Lung (tissue), 12 donors: Measurements from ENCODE around the gene SH3RF2. TPM values are rescaled to one million over a fixed set of nuclear protein-coding genes. Genes with fewer than 3 reads are reported as not detected.

Source experiments
- ATAC-seq: fragments of 200-7000 bp; cut with Tn5 transposase; one replicate; pipeline ENCODE4 v1.9.1; 2020; ENCODE audit warnings: moderate number of reproducible peaks; ENCODE audit not compliant: insufficient read depth, low FRiP score
- DNase-seq, 3 donors: peaks; one replicate each; pipeline ENCODE4 v3.0.0-alpha.2; 2013 to 2017
- H3K27ac ChIP-seq, 2 donors: one replicate each; pipeline ENCODE4 v1.5.1; 2013; ENCODE audit warnings: mild to moderate bottlenecking in 2 of 2, moderate library complexity in 2 of 2, control low read depth in 1 of 2, inconsistent platforms in 1 of 2, low read depth in 1 of 2, low read length in 1 of 2
- H3K27me3 ChIP-seq, 3 donors: one replicate each; pipeline ENCODE4 v1.5.1; 2013; ENCODE audit warnings: low read length in 2 of 3; ENCODE audit not compliant: control insufficient read depth in 3 of 3, insufficient read depth in 3 of 3
- H3K36me3 ChIP-seq, 4 donors: one replicate each; pipeline ENCODE4 v1.5.1; 2013; ENCODE audit warnings: low read length in 4 of 4, mild to moderate bottlenecking in 1 of 4, moderate library complexity in 1 of 4; ENCODE audit not compliant: control insufficient read depth in 4 of 4, insufficient read depth in 4 of 4
- H3K4me1 ChIP-seq, 5 donors: one replicate each; pipeline ENCODE4 v1.5.1; 2013; ENCODE audit warnings: low read length in 5 of 5, mild to moderate bottlenecking in 2 of 5, moderate library complexity in 1 of 5; ENCODE audit not compliant: control insufficient read depth in 5 of 5, insufficient read depth in 5 of 5
- H3K4me3 ChIP-seq: one replicate; pipeline ENCODE4 v1.5.1; 2013; ENCODE audit warnings: mild to moderate bottlenecking, control low read depth, moderate library complexity
- H3K9ac ChIP-seq, 2 donors: one replicate each; pipeline ENCODE4 v1.5.1; 2013; ENCODE audit warnings: low read length in 2 of 2, control low read depth in 1 of 2; ENCODE audit not compliant: insufficient read depth in 1 of 2
- H3K9me3 ChIP-seq, 4 donors: one replicate each; pipeline ENCODE4 v1.5.1; 2013; ENCODE audit warnings: low read length in 3 of 4, mild to moderate bottlenecking in 1 of 4, moderate library complexity in 1 of 4; ENCODE audit not compliant: control insufficient read depth in 4 of 4, insufficient read depth in 3 of 4
- WGBS, 2 donors: extraction: QIAGEN DNeasy Blood & Tissue Kit; methylation state at CpG; one replicate each; pipeline ENCODE4 v1.1.7; 2013; 5-methylcytosine and 5-hydroxymethylcytosine counted together
- polyA plus RNA-seq, 2 donors: library from polyadenylated mRNA; stranded (reverse); fragments of 200-250 nt; gene quantifications; one replicate each; pipeline ENCODE4 v1.2.1, GENCODE V29; 2013
- total RNA-seq, 2 donors: library from RNA; depleted of rRNA in 1 of 2; stranded (reverse); fragments of >200 nt in 1 of 2; gene quantifications; one replicate each; pipeline ENCODE4 v1.2.1, GENCODE V29; 2014 to 2021
- TF ChIP-seq, protein P1 (sequence below): IDR thresholded peaks from 2 replicates; pipeline ENCODE4 v1.5.1; 2012; ENCODE audit warnings: mild to moderate bottlenecking; ENCODE audit errors: control extremely low read depth, extremely low read depth
- donor health status: control.
- donor health status: control.
- donor health status: Bipolar disorder and iron deficiency.
- donor health status: healthy.
- donor health status: DM: yes; HTN: yes; CAD: no.

Gene SH3RF2
- total and polyA plus RNA-seq, 4 donors: 1.3 to 14.3 (median 5.0) TPM

DNA sequence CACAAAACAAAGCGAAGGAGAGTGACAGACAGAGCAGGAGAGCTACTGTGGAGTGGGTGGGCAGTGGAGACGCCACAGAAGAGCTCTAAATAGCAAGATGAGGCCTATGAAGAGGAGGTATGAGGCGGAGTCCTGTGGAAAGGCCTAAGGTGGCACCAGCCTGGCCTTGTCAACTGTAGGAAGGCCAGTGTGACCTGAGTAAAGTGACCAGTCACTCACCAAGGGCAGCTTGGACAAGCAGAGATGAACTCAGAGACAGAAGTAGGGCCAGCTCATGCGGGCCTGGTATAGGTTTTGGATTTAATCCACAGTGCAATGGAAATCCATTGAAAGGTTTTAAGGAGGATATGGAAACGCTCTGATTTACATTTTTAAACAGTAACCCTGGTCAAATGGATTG lies 23.8 kb upstream of the SH3RF2 start:
- WGBS, 2 donors: 88% methylated on average over 5 of the region's 5 CpGs
- peaks cover 0 to 4% (median 2%) of the 10 kb centered on the region in 3 donors for H3K27me3 ChIP-seq
- H3K9me3 ChIP-seq: no peaks in the 10 kb centered on the region
- no peaks in the 10 kb centered on the region for H3K36me3 ChIP-seq
- H3K4me1 ChIP-seq: no peaks in the 10 kb centered on the region
- no peak overlapping the region for H3K27ac ChIP-seq
- H3K4me3 ChIP-seq: no peak overlapping the region
- DNase-seq: no peak
- no peak overlapping the region for H3K9ac ChIP-seq
- ATAC-seq: no peak
- TF ChIP-seq, protein P1, sequence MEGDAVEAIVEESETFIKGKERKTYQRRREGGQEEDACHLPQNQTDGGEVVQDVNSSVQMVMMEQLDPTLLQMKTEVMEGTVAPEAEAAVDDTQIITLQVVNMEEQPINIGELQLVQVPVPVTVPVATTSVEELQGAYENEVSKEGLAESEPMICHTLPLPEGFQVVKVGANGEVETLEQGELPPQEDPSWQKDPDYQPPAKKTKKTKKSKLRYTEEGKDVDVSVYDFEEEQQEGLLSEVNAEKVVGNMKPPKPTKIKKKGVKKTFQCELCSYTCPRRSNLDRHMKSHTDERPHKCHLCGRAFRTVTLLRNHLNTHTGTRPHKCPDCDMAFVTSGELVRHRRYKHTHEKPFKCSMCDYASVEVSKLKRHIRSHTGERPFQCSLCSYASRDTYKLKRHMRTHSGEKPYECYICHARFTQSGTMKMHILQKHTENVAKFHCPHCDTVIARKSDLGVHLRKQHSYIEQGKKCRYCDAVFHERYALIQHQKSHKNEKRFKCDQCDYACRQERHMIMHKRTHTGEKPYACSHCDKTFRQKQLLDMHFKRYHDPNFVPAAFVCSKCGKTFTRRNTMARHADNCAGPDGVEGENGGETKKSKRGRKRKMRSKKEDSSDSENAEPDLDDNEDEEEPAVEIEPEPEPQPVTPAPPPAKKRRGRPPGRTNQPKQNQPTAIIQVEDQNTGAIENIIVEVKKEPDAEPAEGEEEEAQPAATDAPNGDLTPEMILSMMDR: no peak

DNA sequence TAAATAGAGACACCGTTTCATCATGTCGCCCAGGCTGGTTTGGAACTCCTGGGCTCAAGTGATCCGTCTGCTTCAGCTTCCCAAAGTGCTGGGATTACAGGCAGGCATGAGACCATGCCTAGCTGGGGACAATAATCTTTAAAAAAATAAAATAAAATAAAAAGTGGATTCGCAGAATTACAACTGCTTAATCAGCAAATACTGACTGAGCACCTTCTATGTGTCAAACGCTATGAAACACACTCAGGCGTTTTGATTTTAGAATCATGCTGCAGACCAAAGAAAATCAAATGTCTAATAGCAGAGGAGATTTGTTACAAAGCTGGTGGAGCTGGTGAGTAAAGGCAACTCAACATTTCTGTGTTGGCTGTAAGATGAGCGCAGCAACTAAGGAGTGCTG lies 22.7 kb upstream of the SH3RF2 start:
- ATAC-seq (no peak), DNase-seq (no peak)
- Histone ChIP-seq H3K4me1 (no peaks in the 10 kb centered on the region), H3K4me3 (no peak overlapping the region), H3K9ac (no peak overlapping the region), H3K27me3 (peaks cover 0 to 4% (median 2%) of the 10 kb centered on the region in 3 donors), H3K27ac (no peak overlapping the region), H3K36me3 (no peaks in the 10 kb centered on the region), H3K9me3 (no peaks in the 10 kb centered on the region)
- TF ChIP-seq, protein P1: no peak
- WGBS, 2 donors: 93 to 96% methylated on average over 7 of the region's 7 CpGs

DNA sequence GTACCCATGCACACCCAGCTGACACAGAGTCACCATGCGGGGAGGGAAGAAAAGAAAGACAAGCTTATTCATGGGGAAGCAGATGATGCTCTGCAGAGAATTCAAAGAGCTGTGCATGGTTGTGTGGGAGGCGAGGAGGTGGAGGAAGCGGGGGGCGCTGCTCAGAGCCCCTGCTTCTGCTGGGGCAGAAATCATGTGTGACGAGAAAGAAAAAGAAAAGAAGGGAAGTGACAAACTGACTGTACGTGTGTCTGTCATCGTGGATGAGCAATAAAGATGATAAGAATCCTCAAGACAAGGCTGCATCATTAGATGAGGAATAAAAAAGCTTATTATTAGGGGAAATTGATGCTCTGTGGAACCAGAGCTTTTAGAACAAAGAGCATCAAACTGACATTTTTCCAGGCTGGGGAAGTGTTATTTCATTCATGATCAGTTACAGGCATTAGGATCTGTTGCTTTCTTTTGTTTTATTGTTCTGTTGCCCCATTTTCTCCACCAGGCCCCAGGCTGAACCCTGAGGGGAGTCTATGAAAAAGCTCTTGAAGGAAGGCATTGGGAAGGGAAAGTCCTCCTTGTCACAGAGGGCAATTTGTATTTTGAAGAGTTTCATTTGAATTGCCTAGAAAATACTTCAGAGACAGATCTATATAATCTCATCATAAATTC lies 20.3 kb upstream of the SH3RF2 start:
- ATAC-seq (no peak), DNase-seq (no peak)
- Histone ChIP-seq H3K4me1 (no peaks in the 10 kb centered on the region), H3K9ac (no peak overlapping the region), H3K27ac (no peak overlapping the region), H3K9me3 (no peaks in the 10 kb centered on the region), H3K27me3 (peaks cover 0 to 2% (median 2%) of the 10 kb centered on the region in 3 donors), H3K4me3 (no peak overlapping the region), H3K36me3 (no peaks in the 10 kb centered on the region)
- TF ChIP-seq, protein P1: no peak
- WGBS, 2 donors: 83 to 89% methylated on average over 7 of the region's 7 CpGs

DNA sequence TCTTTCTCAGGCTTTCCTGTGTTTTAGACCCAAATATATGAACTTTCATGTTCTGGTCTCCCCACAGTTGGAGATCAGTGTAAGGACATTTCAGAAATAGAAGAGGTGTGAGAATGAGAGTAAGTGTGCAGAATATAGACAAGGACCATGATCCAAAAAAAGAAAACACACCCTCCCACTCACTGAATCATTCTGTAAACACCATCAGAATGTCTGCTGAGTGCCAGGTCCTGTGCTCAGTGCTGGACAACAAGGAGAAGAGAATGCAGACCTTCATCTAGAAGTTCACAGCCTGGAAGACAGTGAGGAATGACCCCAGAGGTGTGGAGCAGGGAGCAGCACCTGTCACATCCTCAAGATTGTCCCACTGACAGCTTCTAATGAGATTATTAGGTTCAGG lies 19.1 kb upstream of the SH3RF2 start:
- ATAC-seq: no peak
- no peak overlapping the region for H3K9ac ChIP-seq
- peaks cover 0 to 2% (median 2%) of the 10 kb centered on the region in 3 donors for H3K27me3 ChIP-seq
- H3K4me1 ChIP-seq: no peaks in the 10 kb centered on the region
- H3K4me3 ChIP-seq: no peak overlapping the region
- no peaks in the 10 kb centered on the region for H3K36me3 ChIP-seq
- DNase-seq: no peak
- no peaks in the 10 kb centered on the region for H3K9me3 ChIP-seq
- no peak overlapping the region for H3K27ac ChIP-seq
- TF ChIP-seq, protein P1: no peak
